ENCODE results near the gene SPATA12.

Gene SPATA12

GRCh38 chr3:57048728-57049127, 11.7 kb upstream of the SPATA12 start:
- in situ Hi-C loops (cut with MboI; ENCODE audit: low sequenced_read_pairs), result no loop called here

- in situ Hi-C loops (cut with MboI; ENCODE audit: low sequenced_read_pairs), result no loop called here
Measured at GRCh38 chr3:57052662-57053061, 7.8 kb upstream of the SPATA12 start.

GRCh38 chr3:57053122-57053521, 7.3 kb upstream of the SPATA12 start:
- in situ Hi-C loops (cut with MboI; ENCODE audit: low sequenced_read_pairs), result no loop called here

- in situ Hi-C loops (cut with MboI; ENCODE audit: low sequenced_read_pairs), result no loop called here
Measured at GRCh38 chr3:57057351-57057750, 3.1 kb upstream of the SPATA12 start.

GRCh38 chr3:57059411-57059810, 1.1 kb upstream of the SPATA12 start:
- in situ Hi-C loops (cut with MboI; ENCODE audit: low sequenced_read_pairs), result no loop called here

- in situ Hi-C loops (cut with MboI; ENCODE audit: low sequenced_read_pairs), result no loop called here
Measured at GRCh38 chr3:57061556-57061955, 1.1 kb downstream of the SPATA12 start.

- in situ Hi-C loops (cut with MboI; ENCODE audit: low sequenced_read_pairs), result no loop called here
Measured at GRCh38 chr3:57062101-57062631, 1.7 kb downstream of the SPATA12 start.

GRCh38 chr3:57063032-57063431, 2.6 kb downstream of the SPATA12 start:
- in situ Hi-C loops (cut with MboI; ENCODE audit: low sequenced_read_pairs), result no loop called here

- in situ Hi-C loops (cut with MboI; ENCODE audit: low sequenced_read_pairs), result no loop called here
Measured at GRCh38 chr3:57064001-57064400, 3.5 kb downstream of the SPATA12 start.

GRCh38 chr3:57064572-57064971, 4.1 kb downstream of the SPATA12 start:
- in situ Hi-C loops (cut with MboI; ENCODE audit: low sequenced_read_pairs), result no loop called here

- in situ Hi-C loops (cut with MboI; ENCODE audit: low sequenced_read_pairs), result no loop called here
Measured at GRCh38 chr3:57065588-57065987, 5.1 kb downstream of the SPATA12 start.

GRCh38 chr3:57066471-57066870, 6.0 kb downstream of the SPATA12 start:
- in situ Hi-C loops (cut with MboI; ENCODE audit: low sequenced_read_pairs), result no loop called here

- in situ Hi-C loops (cut with MboI; ENCODE audit: low sequenced_read_pairs), result no loop called here
Measured at GRCh38 chr3:57068437-57069089, 8.1 kb downstream of the SPATA12 start.

GRCh38 chr3:57069503-57069902, 9.0 kb downstream of the SPATA12 start:
- in situ Hi-C loops (cut with MboI; ENCODE audit: low sequenced_read_pairs), result no loop called here

GRCh38 chr3:57073628-57074027, 13.2 kb downstream of the SPATA12 start:
- in situ Hi-C loops (cut with MboI; ENCODE audit: low sequenced_read_pairs), result no loop called here

GRCh38 chr3:57074135-57074534, 13.7 kb downstream of the SPATA12 start:
- in situ Hi-C loops (cut with MboI; ENCODE audit: low sequenced_read_pairs), result no loop called here

- in situ Hi-C loops (cut with MboI; ENCODE audit: low sequenced_read_pairs), result no loop called here
Measured at GRCh38 chr3:57076422-57076951, 16.0 kb downstream of the SPATA12 start.

- in situ Hi-C loops (cut with MboI; ENCODE audit: low sequenced_read_pairs), result no loop called here
Measured at GRCh38 chr3:57077630-57078343, 17.3 kb downstream of the SPATA12 start.

GRCh38 chr3:57078344-57078634, 17.8 kb downstream of the SPATA12 start:
- in situ Hi-C loops (cut with MboI; ENCODE audit: low sequenced_read_pairs), result no loop called here

- in situ Hi-C loops (cut with MboI; ENCODE audit: low sequenced_read_pairs), result no loop called here
Measured at GRCh38 chr3:57078635-57079473, 18.4 kb downstream of the SPATA12 start.

- in situ Hi-C loops (cut with MboI; ENCODE audit: low sequenced_read_pairs), result no loop called here
Measured at GRCh38 chr3:57079474-57079831, 19.0 kb downstream of the SPATA12 start.

GRCh38 chr3:57080171-57080570, 19.7 kb downstream of the SPATA12 start:
- in situ Hi-C loops (cut with MboI; ENCODE audit: low sequenced_read_pairs), result no loop called here
